Measurements from ENCODE around the gene PRPF4.
"Not testable (repeated sequence)": the region's sequence is repeated elsewhere in the genome, so short reads cannot be mapped to it uniquely, and the experiment has no call there.

Gene PRPF4

GRCh38 chr9:113267911-113268566, 7.4 kb upstream of the PRPF4 start:
- DNase-seq (ENCODE audit: low read depth), result no peak

DNA sequence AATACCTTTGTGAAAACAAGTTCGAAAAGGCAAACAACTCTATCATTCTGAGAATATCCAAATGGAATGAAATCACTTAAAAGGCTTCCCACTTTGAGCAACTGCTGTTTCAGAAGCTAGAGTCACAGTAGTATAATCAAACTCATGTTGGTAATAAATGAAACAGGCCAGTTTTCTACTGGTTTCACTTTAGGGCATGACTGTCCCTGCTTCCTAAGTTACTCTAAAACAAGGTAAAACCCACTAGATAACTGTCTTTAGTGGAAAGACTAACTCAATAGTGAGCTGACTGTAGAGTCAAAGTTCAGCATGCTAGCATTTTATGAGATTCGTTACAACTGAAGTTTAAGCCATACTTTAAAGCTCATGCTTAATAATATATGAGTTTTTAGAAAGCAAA, 6.1 kb upstream of the PRPF4 start:
- DNase-seq (ENCODE audit: low read depth), result no peak

GRCh38 chr9:113269871-113270270, 5.6 kb upstream of the PRPF4 start:
- DNase-seq (ENCODE audit: low read depth), result no peak

DNA sequence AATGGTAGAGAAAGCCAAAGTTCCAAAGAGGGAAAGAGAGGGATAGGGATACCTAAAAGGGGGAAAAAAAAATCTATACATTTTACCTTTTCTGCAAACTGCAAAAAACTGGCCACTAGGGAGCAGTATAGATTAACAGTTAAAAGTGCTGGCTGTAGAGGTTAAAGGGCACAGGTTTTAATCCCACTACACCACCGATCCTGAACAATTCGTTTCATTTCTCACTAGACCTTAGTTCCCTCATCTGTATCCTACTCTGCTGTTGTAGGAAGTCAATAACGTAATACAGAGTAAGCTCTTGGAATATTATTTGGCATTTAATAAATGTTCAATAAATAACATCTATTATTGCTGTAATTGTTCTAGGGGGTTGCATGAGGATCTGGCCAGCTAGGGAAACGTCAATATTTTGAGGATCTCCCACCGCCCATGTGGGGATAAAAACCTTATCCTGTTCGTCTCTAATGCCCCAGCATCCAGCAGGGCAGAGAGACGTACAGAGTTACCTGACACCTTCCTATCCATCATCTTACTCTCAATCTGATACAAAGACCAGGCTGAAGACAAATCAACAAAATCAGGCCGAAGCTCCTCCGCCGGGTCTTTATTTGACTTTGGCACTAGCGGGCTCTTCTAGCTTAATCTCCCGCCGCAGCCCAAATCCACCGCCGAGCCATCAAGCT, 843 bp upstream of the PRPF4 start:
- DNase-seq (ENCODE audit: low read depth), result peak; percentile 0

GRCh38 chr9:113278840-113279239, 3.4 kb downstream of the PRPF4 start:
- no peak for DNase-seq (ENCODE audit: low read depth)

DNA sequence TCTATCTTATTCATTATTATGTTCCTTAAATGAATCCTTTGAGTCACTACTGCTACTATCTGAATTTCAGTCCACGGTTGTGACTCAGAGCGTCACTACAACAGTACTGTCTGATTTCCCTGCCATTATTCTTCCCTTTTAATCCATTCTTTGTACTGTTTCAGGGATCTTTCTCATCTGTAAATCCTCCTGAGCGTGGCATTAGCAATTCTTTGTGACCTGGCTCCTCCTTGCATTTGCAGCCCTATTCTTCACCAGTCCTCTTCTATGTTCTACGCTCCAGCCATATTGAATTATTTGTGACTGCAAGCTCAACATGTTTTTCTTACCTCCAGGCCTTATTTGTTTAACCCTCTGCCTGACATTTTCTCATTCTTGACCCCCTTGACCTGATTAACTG, 5.9 kb downstream of the PRPF4 start:
- no peak for DNase-seq (ENCODE audit: low read depth)

DNA sequence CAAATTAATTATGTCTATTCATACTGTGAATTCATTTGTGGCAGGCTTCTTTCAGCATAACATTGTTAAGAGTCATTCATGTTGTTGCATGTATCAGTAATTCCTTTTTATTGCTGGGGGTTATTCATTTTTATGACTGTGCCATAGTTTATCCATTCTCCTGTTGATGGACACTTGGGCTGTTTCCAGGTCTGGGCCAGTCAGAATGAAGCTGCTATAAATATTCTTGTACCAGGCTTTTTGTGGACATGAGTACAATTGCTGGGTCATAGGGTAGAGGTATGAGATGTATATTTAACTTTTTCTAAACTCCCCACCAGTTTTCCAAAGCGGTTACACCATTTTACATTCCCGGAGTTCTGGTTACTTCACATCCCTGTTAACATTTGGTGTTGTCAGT, 13.6 kb downstream of the PRPF4 start:
- no peak for DNase-seq (ENCODE audit: low read depth)

GRCh38 chr9:113290052-113290607, 14.7 kb downstream of the PRPF4 start:
- DNase-seq (ENCODE audit: low read depth), result no peak

DNA sequence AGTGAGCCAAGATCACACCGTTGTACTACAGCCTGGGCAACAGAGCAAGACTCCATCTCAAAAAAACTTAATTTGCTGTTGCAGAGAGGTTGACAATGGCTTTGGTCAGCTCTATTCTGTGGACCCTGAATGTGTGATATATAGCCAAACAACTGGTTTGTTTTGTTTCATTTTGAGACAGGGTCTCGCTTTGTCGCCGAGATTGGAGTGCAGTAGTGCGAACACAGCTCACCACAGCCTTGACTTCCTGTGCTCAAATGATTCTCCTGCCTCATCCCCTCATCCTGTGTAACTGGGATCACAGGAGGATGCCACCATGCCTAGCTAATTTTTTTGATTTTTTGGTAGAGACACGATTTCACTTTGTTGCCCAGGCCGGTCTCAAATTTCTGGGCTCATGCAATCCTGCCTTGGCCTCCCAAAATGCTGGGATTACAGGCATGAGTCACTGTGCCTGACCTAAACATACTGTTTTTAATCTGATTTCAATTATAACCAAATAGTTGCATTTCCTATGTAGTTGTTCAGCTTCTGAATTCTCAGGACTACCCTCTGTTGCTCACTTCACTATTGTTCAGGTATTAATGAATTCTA, 17.9 kb downstream of the PRPF4 start:
- no peak for DNase-seq (ENCODE audit: low read depth)

- not testable (repeated sequence) for DNase-seq (ENCODE audit: low read depth)
Measured at GRCh38 chr9:113296247-113296646, 20.8 kb downstream of the PRPF4 start.

DNA sequence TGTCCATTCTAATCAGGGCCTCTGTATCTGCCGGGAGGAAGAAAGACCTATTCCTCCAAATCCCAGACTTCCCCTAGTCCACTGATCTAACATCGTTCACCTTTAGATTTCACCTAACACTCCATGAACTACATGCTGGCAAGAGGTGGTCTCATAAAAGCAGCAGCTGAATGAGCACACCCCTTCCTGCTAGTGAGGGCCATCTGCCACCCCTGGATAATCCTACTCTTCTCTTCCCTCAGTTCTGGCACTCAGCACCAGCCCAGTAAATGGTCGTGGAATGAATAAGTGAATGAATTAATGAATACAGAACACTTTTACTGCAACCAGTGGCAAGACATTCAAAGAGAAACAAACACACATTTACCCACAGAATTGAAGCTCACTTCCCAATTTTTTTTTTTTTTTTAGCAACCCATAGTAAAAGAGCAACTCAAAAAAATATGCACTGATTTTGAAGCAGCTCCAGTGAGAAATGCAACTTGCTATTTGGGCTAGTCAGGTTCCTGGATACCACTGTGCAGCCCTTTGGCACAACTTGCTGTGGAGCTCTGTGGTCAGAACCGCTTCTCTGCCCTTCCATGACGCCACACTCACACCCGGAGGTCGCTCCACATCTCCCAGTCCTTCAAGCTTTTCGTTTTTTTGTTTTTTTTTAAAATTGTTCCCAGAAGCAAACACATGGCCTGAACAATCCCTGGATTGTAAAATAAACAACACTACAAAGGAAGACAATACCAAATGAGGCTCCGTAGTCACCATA, 21.5 kb downstream of the PRPF4 start:
- no peak for DNase-seq (ENCODE audit: low read depth)

GRCh38 chr9:113298311-113298710, 22.9 kb downstream of the PRPF4 start:
- DNase-seq (ENCODE audit: low read depth), result no peak

- no peak for DNase-seq (ENCODE audit: low read depth)
Measured at GRCh38 chr9:113298924-113299770, 23.7 kb downstream of the PRPF4 start.

- no peak for DNase-seq (ENCODE audit: low read depth)
Measured at GRCh38 chr9:113299800-113300292, 24.4 kb downstream of the PRPF4 start.

DNA sequence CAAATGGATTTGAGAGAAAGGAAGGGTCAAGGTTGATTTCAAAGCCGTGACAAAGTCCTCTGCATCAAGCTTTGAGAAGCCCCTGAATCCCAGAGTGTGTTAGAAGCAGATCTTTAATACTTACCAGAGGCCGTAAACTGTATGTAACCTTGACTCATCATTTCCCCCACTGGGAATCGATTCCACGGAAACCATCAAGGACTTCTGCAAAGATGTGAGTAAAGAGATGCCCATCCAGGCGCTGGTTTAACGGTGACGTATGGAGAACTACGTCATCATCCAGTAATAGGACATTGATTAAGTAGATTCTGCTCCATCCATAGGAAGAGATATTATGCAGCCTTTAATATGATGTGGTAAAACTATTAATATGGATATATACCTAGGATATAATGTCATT, 26.1 kb downstream of the PRPF4 start:
- DNase-seq (ENCODE audit: low read depth), result no peak

DNA sequence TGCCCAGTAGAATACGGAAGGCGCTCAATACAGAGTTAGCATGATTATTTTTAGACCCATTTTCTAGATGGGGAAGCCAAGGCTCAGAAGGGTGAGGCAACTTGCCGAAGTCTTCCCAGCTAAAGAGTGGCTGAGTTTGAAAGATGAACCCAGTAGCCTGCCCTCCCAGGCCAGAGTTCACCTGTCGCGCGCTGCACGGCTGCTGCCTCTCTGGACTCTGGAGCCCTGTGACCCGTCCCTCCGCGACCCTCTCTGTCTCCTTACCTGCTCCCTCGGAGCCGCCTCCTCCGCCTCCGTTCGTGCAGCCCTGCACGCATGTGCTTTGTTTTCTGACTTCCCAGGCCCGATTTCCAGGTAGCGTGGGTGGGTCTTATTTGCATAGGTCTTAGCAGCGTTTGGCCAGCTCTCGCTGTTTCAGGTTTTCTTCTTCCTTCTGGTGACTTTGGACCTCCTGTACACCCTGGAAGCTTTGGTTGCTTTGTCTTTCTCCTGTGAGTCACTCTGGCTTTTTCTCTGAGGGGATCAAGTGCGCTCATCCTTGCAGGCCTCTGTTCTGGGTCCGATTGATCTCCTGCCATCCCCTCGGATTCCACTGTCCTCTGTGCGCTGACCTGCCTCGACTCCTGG, 27.4 kb downstream of the PRPF4 start, which contains the start of gene RNF183:
RNF183 (minus strand) TSS at position 585 of the 627 bp plus-strand sequence. CDS start 5,192 bp downstream, outside the sequence.
- DNase-seq (ENCODE audit: low read depth), result no peak

DNA sequence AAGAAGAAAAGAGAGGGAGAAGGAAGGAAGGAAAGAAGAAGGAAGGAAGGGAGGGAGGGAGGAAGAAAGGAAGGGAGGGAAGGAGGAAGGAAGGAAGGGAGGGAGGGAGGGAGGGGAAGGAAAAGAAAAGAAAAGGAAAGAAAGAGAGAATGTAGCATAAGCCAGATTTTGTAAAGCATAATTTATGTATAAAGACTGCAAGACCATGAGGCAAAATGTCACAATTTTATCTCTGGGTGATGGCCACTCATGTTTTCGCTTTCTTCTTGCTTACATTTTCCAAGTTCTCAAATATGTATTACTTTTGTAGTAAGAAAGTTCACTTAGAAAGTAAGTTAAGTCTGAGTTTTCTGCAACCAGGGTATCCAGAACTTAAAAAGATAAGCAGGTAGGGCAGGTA, 31.1 kb downstream of the PRPF4 start:
- no peak for DNase-seq (ENCODE audit: low read depth)

- DNase-seq (ENCODE audit: low read depth), result no peak
Measured at GRCh38 chr9:113307396-113307975, 32.0 kb downstream of the PRPF4 start.

DNA sequence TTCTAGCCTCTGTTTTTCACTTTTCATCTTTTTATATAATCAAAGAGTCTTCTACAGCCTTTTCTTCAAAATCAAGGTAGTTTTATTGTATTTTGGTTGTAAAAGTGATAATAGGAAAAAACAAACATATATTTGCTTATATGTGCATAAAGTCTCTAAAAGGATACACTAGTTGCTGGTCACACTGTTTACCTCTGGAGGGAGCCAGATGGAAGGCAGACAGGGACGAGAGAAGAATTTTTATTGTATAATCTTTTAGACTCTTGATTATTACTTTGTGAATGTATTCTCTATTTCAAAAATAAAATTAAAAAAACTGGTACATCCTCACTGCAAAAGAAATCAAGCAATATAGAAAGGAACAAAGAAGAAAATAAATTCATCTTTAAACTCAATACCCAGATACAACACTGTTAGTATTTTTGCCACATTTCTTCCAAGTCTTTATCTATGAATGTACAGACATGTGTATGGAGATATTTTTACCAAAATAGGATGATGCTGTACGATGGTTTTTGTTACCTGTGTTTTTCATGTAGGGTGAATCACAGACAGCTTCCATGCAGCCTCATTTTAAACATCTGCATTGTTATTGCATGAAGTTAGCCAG, 33.9 kb downstream of the PRPF4 start:
- DNase-seq (ENCODE audit: low read depth), result no peak

GRCh38 chr9:113310538-113310937, 35.1 kb downstream of the PRPF4 start:
- DNase-seq (ENCODE audit: low read depth), result no peak
